ENCODE measurements around the gene MS4A3. TPM values are rescaled to one million over a fixed set of nuclear protein-coding genes. Genes with fewer than 3 reads are reported as not detected.

MS4A3 gene
- total and polyA plus RNA-seq, 2 experiments from 2014 or later: not detected

DNA sequence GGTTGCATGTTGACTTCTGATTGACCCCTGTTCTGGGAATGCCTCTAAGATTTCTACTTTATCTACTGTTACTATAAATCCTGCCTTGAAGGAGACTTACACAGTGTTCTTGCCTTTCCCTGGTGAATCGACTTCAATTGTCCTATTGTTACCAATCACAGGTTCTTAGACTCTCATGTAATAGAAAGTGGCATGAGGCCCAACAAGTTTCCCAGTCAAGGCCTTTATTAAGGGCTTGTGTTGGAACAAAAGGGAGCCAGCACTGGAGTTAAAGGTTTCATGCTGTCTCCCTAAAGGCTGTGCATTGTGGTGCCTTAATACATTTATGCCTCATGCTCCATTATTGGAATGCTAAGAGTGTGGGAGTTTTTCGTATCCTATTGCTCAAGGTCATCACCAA lies 55.3 kb downstream of the MS4A3 start:
- H3K4me1 ChIP-seq (ENCODE audit: insufficient read depth): no peaks in the 10 kb centered on the region
- in situ Hi-C loops (cut with MboI): no loop called here
- TF ChIP-seq EZH2phosphoT487 (IDR thresholded peaks at IDR 0.05; ENCODE audit: insufficient read depth, low read depth) (no peak), EZH2 (IDR thresholded peaks at IDR 0.05; ENCODE audit: insufficient read depth, poor library complexity, severe bottlenecking) (no peak)
- no peak overlapping the region for H3K9ac ChIP-seq
- H3K4me2 ChIP-seq (ENCODE audit: unreplicated experiment): no peak overlapping the region
- no peak overlapping the region for H3K27ac ChIP-seq
- H3F3A ChIP-seq (ENCODE audit: insufficient read depth): no peaks in the 10 kb centered on the region
- no peaks in the 10 kb centered on the region for H3K79me2 ChIP-seq (ENCODE audit: insufficient read depth)
- H4K20me1 ChIP-seq (ENCODE audit: insufficient read depth): no peaks in the 10 kb centered on the region
- no peaks in the 10 kb centered on the region for H3K36me3 ChIP-seq (ENCODE audit: low read depth)
- H3K9me2 ChIP-seq (ENCODE audit: insufficient read depth): no peaks in the 10 kb centered on the region
- no peak overlapping the region for H3K4me3 ChIP-seq
- no peak for DNase-seq
- no peak overlapping the region for H2AFZ ChIP-seq
- WGBS, 2 experiments (ENCODE audit: low coverage in 1 of 2, low lambda C conversion rate in 2 of 2, missing lambda C conversion rate in 2 of 2): 2 to 7% methylated on average over 2 of the region's 2 CpGs
- no peaks in the 10 kb centered on the region for H3K27me3 ChIP-seq (replicated peaks; ENCODE audit: insufficient read depth)
- H3K9me3 ChIP-seq (ENCODE audit: low read depth): no peaks in the 10 kb centered on the region

- TF ChIP-seq EZH2phosphoT487 (IDR thresholded peaks at IDR 0.05; ENCODE audit: insufficient read depth, low read depth) (no peak), EZH2 (IDR thresholded peaks at IDR 0.05; ENCODE audit: insufficient read depth, poor library complexity, severe bottlenecking) (no peak)
- in situ Hi-C loops (cut with MboI): no loop called here
- no peak overlapping the region for H2AFZ ChIP-seq
- no peaks in the 10 kb centered on the region for H4K20me1 ChIP-seq (ENCODE audit: insufficient read depth)
- H3K9me3 ChIP-seq (ENCODE audit: low read depth): no peaks in the 10 kb centered on the region
- H3K4me3 ChIP-seq: no peak overlapping the region
- no peaks in the 10 kb centered on the region for H3K36me3 ChIP-seq (ENCODE audit: low read depth)
- no peaks in the 10 kb centered on the region for H3K4me1 ChIP-seq (ENCODE audit: insufficient read depth)
- H3K9ac ChIP-seq: no peak overlapping the region
- H3K9me2 ChIP-seq (ENCODE audit: insufficient read depth): no peaks in the 10 kb centered on the region
- H3K27me3 ChIP-seq (replicated peaks; ENCODE audit: insufficient read depth): no peaks in the 10 kb centered on the region
- no peak overlapping the region for H3K4me2 ChIP-seq (ENCODE audit: unreplicated experiment)
- no peaks in the 10 kb centered on the region for H3F3A ChIP-seq (ENCODE audit: insufficient read depth)
- no peaks in the 10 kb centered on the region for H3K79me2 ChIP-seq (ENCODE audit: insufficient read depth)
- H3K27ac ChIP-seq: no peak overlapping the region
- no peak for DNase-seq
These were observed 60.7 kb downstream of the MS4A3 start for GRCh38 chr11:60116996-60117790.

GRCh38 chr11:60118338-60118737 lies 61.9 kb downstream of the MS4A3 start:
- H3K9me2 ChIP-seq (ENCODE audit: insufficient read depth): no peaks in the 10 kb centered on the region
- H4K20me1 ChIP-seq (ENCODE audit: insufficient read depth): no peaks in the 10 kb centered on the region
- no peak for DNase-seq
- no peaks in the 10 kb centered on the region for H3K36me3 ChIP-seq (ENCODE audit: low read depth)
- 11 to 17% methylated on average over 2 of the region's 2 CpGs for WGBS, 2 experiments (ENCODE audit: low coverage in 1 of 2, low lambda C conversion rate in 2 of 2, missing lambda C conversion rate in 2 of 2)
- H3F3A ChIP-seq (ENCODE audit: insufficient read depth): no peaks in the 10 kb centered on the region
- H3K4me1 ChIP-seq (ENCODE audit: insufficient read depth): no peaks in the 10 kb centered on the region
- no peaks in the 10 kb centered on the region for H3K27me3 ChIP-seq (replicated peaks; ENCODE audit: insufficient read depth)
- H3K9ac ChIP-seq: no peak overlapping the region
- H3K9me3 ChIP-seq (ENCODE audit: low read depth): no peaks in the 10 kb centered on the region
- H3K4me3 ChIP-seq: no peak overlapping the region
- no peak overlapping the region for H3K4me2 ChIP-seq (ENCODE audit: unreplicated experiment)
- no peak overlapping the region for H2AFZ ChIP-seq
- TF ChIP-seq EZH2phosphoT487 (IDR thresholded peaks at IDR 0.05; ENCODE audit: insufficient read depth, low read depth): no peak
- TF ChIP-seq EZH2 (IDR thresholded peaks at IDR 0.05; ENCODE audit: insufficient read depth, poor library complexity, severe bottlenecking): no peak
- in situ Hi-C loops (cut with MboI): no loop called here
- no peaks in the 10 kb centered on the region for H3K79me2 ChIP-seq (ENCODE audit: insufficient read depth)
- no peak overlapping the region for H3K27ac ChIP-seq

DNA sequence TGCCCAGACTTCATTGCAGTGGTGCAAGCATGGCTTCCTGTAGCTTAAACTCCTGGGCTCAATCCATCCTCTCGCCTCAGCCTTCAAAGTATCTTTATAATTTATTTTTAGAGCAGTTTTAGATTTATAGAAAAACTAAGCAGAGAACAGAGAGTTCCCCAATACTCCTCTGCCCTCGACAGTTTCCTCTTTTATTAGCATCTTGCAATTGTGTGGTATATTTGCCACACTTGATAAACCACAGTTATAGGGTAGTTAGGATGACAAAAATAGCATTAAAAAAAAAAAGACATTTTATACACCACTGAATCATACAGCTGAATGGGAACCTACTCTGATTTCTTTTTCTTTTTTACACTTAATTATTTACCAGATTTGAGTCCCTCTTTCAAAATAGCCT lies 63.2 kb downstream of the MS4A3 start:
- no peaks in the 10 kb centered on the region for H3F3A ChIP-seq (ENCODE audit: insufficient read depth)
- H3K27ac ChIP-seq: no peak overlapping the region
- H3K9ac ChIP-seq: no peak overlapping the region
- H3K79me2 ChIP-seq (ENCODE audit: insufficient read depth): no peaks in the 10 kb centered on the region
- H3K9me2 ChIP-seq (ENCODE audit: insufficient read depth): no peaks in the 10 kb centered on the region
- no peaks in the 10 kb centered on the region for H3K36me3 ChIP-seq (ENCODE audit: low read depth)
- H3K9me3 ChIP-seq (ENCODE audit: low read depth): no peaks in the 10 kb centered on the region
- no peaks in the 10 kb centered on the region for H3K27me3 ChIP-seq (replicated peaks; ENCODE audit: insufficient read depth)
- no peak overlapping the region for H3K4me3 ChIP-seq
- 4 to 5% methylated on average over 2 of the region's 2 CpGs for WGBS, 2 experiments (ENCODE audit: low coverage in 1 of 2, low lambda C conversion rate in 2 of 2, missing lambda C conversion rate in 2 of 2)
- no peak for DNase-seq
- no peaks in the 10 kb centered on the region for H4K20me1 ChIP-seq (ENCODE audit: insufficient read depth)
- no peak overlapping the region for H3K4me2 ChIP-seq (ENCODE audit: unreplicated experiment)
- in situ Hi-C loops (cut with MboI): no loop called here
- no peaks in the 10 kb centered on the region for H3K4me1 ChIP-seq (ENCODE audit: insufficient read depth)
- TF ChIP-seq EZH2phosphoT487 (IDR thresholded peaks at IDR 0.05; ENCODE audit: insufficient read depth, low read depth) (no peak), EZH2 (IDR thresholded peaks at IDR 0.05; ENCODE audit: insufficient read depth, poor library complexity, severe bottlenecking) (no peak)
- no peak overlapping the region for H2AFZ ChIP-seq

Other genes with a start within 250 kb of the MS4A3 start
- gene MRPL16, start 245.9 kb upstream of the MS4A3 start, total RNA-seq (2014; rRNA removed; shearing (Covaris generic)): 43.6 and 49.3 TPM in 2 replicates
- gene MRPL16, start 245.9 kb upstream of the MS4A3 start, polyA plus RNA-seq (2016; fragmentation: Nextera tagmentation; extraction: Ambion mirVana): 65.1 and 67.4 TPM in 2 replicates
- gene CBLIF, start 211.2 kb upstream of the MS4A3 start, total RNA-seq (2014; rRNA removed; shearing (Covaris generic)): not detected in 2 replicates
- gene CBLIF, start 211.2 kb upstream of the MS4A3 start, polyA plus RNA-seq (2016; fragmentation: Nextera tagmentation; extraction: Ambion mirVana): not detected in 2 replicates
- not detected in 2 replicates for gene TCN1, start 190.2 kb upstream of the MS4A3 start, total RNA-seq (2014; rRNA removed; shearing (Covaris generic))
- gene TCN1, start 190.2 kb upstream of the MS4A3 start, polyA plus RNA-seq (2016; fragmentation: Nextera tagmentation; extraction: Ambion mirVana): not detected in 2 replicates
- not detected in 2 replicates for gene OOSP3, start 177.9 kb upstream of the MS4A3 start, total RNA-seq (2014; rRNA removed; shearing (Covaris generic))
- gene OOSP3, start 177.9 kb upstream of the MS4A3 start, polyA plus RNA-seq (2016; fragmentation: Nextera tagmentation; extraction: Ambion mirVana): not detected in 2 replicates
- gene OOSP1, start 118.2 kb upstream of the MS4A3 start, total RNA-seq (2014; rRNA removed; shearing (Covaris generic)): not detected in 2 replicates
- gene OOSP1, start 118.2 kb upstream of the MS4A3 start, polyA plus RNA-seq (2016; fragmentation: Nextera tagmentation; extraction: Ambion mirVana): not detected in 2 replicates
- not detected in 2 replicates for gene OOSP4A, start 92.6 kb upstream of the MS4A3 start, total RNA-seq (2014; rRNA removed; shearing (Covaris generic))
- gene OOSP4A, start 92.6 kb upstream of the MS4A3 start, polyA plus RNA-seq (2016; fragmentation: Nextera tagmentation; extraction: Ambion mirVana): not detected in 2 replicates
- not detected in 2 replicates for gene OOSP4B, start 39.5 kb upstream of the MS4A3 start, total RNA-seq (2014; rRNA removed; shearing (Covaris generic))
- not detected in 2 replicates for gene OOSP4B, start 39.5 kb upstream of the MS4A3 start, polyA plus RNA-seq (2016; fragmentation: Nextera tagmentation; extraction: Ambion mirVana)
- not detected in 2 replicates for gene OOSP2, start 16.3 kb upstream of the MS4A3 start, total RNA-seq (2014; rRNA removed; shearing (Covaris generic))
- not detected in 2 replicates for gene OOSP2, start 16.3 kb upstream of the MS4A3 start, polyA plus RNA-seq (2016; fragmentation: Nextera tagmentation; extraction: Ambion mirVana)
- gene MS4A2, start 32.0 kb downstream of the MS4A3 start, total RNA-seq (2014; rRNA removed; shearing (Covaris generic)): not detected in 2 replicates
- gene MS4A2, start 32.0 kb downstream of the MS4A3 start, polyA plus RNA-seq (2016; fragmentation: Nextera tagmentation; extraction: Ambion mirVana): not detected in 2 replicates
- not detected in 2 replicates for gene MS4A6A, start 126.4 kb downstream of the MS4A3 start, total RNA-seq (2014; rRNA removed; shearing (Covaris generic))
- not detected in 2 replicates for gene MS4A6A, start 126.4 kb downstream of the MS4A3 start, polyA plus RNA-seq (2016; fragmentation: Nextera tagmentation; extraction: Ambion mirVana)
- gene MS4A4E, start 186.5 kb downstream of the MS4A3 start, total RNA-seq (2014; rRNA removed; shearing (Covaris generic)): not detected in 2 replicates
- not detected in 2 replicates for gene MS4A4E, start 186.5 kb downstream of the MS4A3 start, polyA plus RNA-seq (2016; fragmentation: Nextera tagmentation; extraction: Ambion mirVana)
- not detected in 2 replicates for gene MS4A4A, start 224.0 kb downstream of the MS4A3 start, total RNA-seq (2014; rRNA removed; shearing (Covaris generic))
- gene MS4A4A, start 224.0 kb downstream of the MS4A3 start, polyA plus RNA-seq (2016; fragmentation: Nextera tagmentation; extraction: Ambion mirVana): not detected in 2 replicates

Measured in GM23248 (cell line).